HepG2 (cell line): ENCODE results near the gene HSD11B2. TPM values are rescaled to one million over a fixed set of nuclear protein-coding genes. Genes with fewer than 3 reads are reported as not detected.

Experiments
- ATAD3A ChIP-seq: sonication (generic); formaldehyde crosslinking; IDR thresholded peaks from 2 replicates; pipeline ENCODE4 v1.4.0; 2020; ENCODE audit warnings: missing genetic modification reagents
- CC2D1A ChIP-seq: sonication (generic); formaldehyde crosslinking; IDR thresholded peaks from 2 replicates; pipeline ENCODE4 v1.8.1; 2023; ENCODE audit warnings: mild to moderate bottlenecking, missing genetic modification reagents
- DR1 ChIP-seq: sonication (generic); formaldehyde crosslinking; IDR thresholded peaks from 2 replicates; pipeline ENCODE4 v1.8.0; 2021; ENCODE audit warnings: mild to moderate bottlenecking, missing genetic modification reagents, inconsistent platforms
- ERF ChIP-seq: IDR thresholded peaks from 2 replicates; pipeline ENCODE4 v1.6.1; 2018; ENCODE audit warnings: missing biosample characterization, missing genetic modification reagents
- GZF1 ChIP-seq: sonication (generic); formaldehyde crosslinking; IDR thresholded peaks from 2 replicates; pipeline ENCODE4 v1.5.1; 2020; ENCODE audit warnings: mild to moderate bottlenecking, missing genetic modification reagents
- JUN ChIP-seq: sonication (generic); formaldehyde crosslinking; IDR thresholded peaks from 2 replicates; pipeline ENCODE4 v1.4.0; 2020; ENCODE audit warnings: mild to moderate bottlenecking, missing genetic modification reagents
- KAT8 ChIP-seq: IDR thresholded peaks from 2 replicates; pipeline ENCODE4 v1.6.1; 2016; ENCODE audit warnings: missing genetic modification reagents, missing compliant biosample characterization
- NKX3-1 ChIP-seq: sonication (generic); formaldehyde crosslinking; IDR thresholded peaks from 2 replicates; pipeline ENCODE4 v1.5.0; 2020; ENCODE audit warnings: missing genetic modification reagents
- PHF5A ChIP-seq: IDR thresholded peaks from one replicate; pipeline ENCODE4 v1.6.1; 2018; ENCODE audit warnings: low read depth, missing genetic modification reagents; ENCODE audit not compliant: unreplicated experiment
- RFXAP ChIP-seq: sonication (generic); formaldehyde crosslinking; IDR thresholded peaks from 2 replicates; pipeline ENCODE4 v1.4.0; 2020; ENCODE audit warnings: missing genetic modification reagents, borderline replicate concordance
- SIN3B ChIP-seq: fragments of 150-350 bp; IDR thresholded peaks from 2 replicates; pipeline ENCODE4 v1.6.1; 2014; ENCODE audit warnings: low read length
- SP4 ChIP-seq: sonication (generic); formaldehyde crosslinking; IDR thresholded peaks from 2 replicates; pipeline ENCODE4 v1.8.1; 2023; ENCODE audit warnings: mild to moderate bottlenecking, missing genetic modification reagents
- ZBTB20 ChIP-seq: sonication (generic); formaldehyde crosslinking; IDR thresholded peaks from 2 replicates; pipeline ENCODE4 v1.8.1; 2023; ENCODE audit warnings: missing genetic modification reagents, low read depth, mild to moderate bottlenecking, borderline replicate concordance
- ZFYVE20 ChIP-seq: sonication (generic); formaldehyde crosslinking; IDR thresholded peaks from 2 replicates; pipeline ENCODE4 v1.8.0; 2023; ENCODE audit warnings: low read depth, mild to moderate bottlenecking, moderate library complexity, missing genetic modification reagents, borderline replicate concordance
- ZNF124 ChIP-seq: sonication (generic); formaldehyde crosslinking; IDR thresholded peaks from 2 replicates; pipeline ENCODE4 v1.4.0; 2020; ENCODE audit warnings: missing genetic modification reagents
- ZNF253 ChIP-seq: sonication (generic); formaldehyde crosslinking; IDR thresholded peaks from 2 replicates; pipeline ENCODE4 v1.8.0; 2022; ENCODE audit warnings: mild to moderate bottlenecking, missing genetic modification reagents, borderline replicate concordance
- ZNF331 ChIP-seq: sonication (generic); formaldehyde crosslinking; IDR thresholded peaks from 2 replicates; pipeline ENCODE4 v1.4.0; 2020; ENCODE audit warnings: missing genetic modification reagents
- ZNF343 ChIP-seq: sonication (generic); formaldehyde crosslinking; IDR thresholded peaks from 2 replicates; pipeline ENCODE4 v1.4.0; 2020; ENCODE audit warnings: mild to moderate bottlenecking, missing genetic modification reagents
- polyA plus RNA-seq, 8 experiments: library from polyadenylated mRNA; depleted of rRNA in 3 of 8; stranded (reverse) in 7 of 8; unstranded in 1 of 8; fragments of >200 nt; fragmentation: Illumina TruSeq in 4 of 8; extraction: Trizol in 4 of 8; gene quantifications; 2 replicates each; pipeline versions ENCODE4 v1.2.1 to v1.2.3, GENCODE V29; 2011 to 2016; ENCODE audit warnings: low read depth in 4 of 8, missing spikeins in 1 of 8, mixed read lengths in 1 of 8; ENCODE audit not compliant: insufficient read depth in 1 of 8
- total RNA-seq, 5 experiments: library from RNA; depleted of rRNA; stranded (reverse); fragments of >200 nt; fragmentation: Illumina TruSeq; extraction: Trizol; gene quantifications; 2 replicates each; pipeline ENCODE4 v1.2.3, GENCODE V29; 2016; ENCODE audit warnings: low read depth in 1 of 5
- TF ChIP-seq, protein P1 (sequence below): sonication (generic); formaldehyde crosslinking; IDR thresholded peaks from 2 replicates; pipeline ENCODE4 v1.4.0; 2020; ENCODE audit warnings: mild to moderate bottlenecking, missing genetic modification reagents
- TF ChIP-seq, protein P2 (sequence below): sonication (generic); formaldehyde crosslinking; IDR thresholded peaks from 2 replicates; pipeline ENCODE4 v1.4.0; 2020; ENCODE audit warnings: missing genetic modification reagents, mild to moderate bottlenecking, borderline replicate concordance
- TF ChIP-seq, protein P3 (sequence below): sonication (generic); formaldehyde crosslinking; IDR thresholded peaks from 2 replicates; pipeline ENCODE4 v1.9.0; 2021; ENCODE audit warnings: missing genetic modification reagents, mild to moderate bottlenecking, borderline replicate concordance
- TF ChIP-seq, protein P4 (sequence below): IDR thresholded peaks from 2 replicates; pipeline ENCODE4 v1.6.1; 2016; ENCODE audit warnings: missing compliant biosample characterization, missing genetic modification reagents, borderline replicate concordance
- TF ChIP-seq, protein P5 (sequence below): sonication (generic); formaldehyde crosslinking; IDR thresholded peaks from 2 replicates; pipeline ENCODE4 v1.8.0; 2023; ENCODE audit warnings: mild to moderate bottlenecking, missing genetic modification reagents

HSD11B2 gene
- total and polyA plus RNA-seq, 2 of the 13 experiments (the other 11 are each of a cell fraction or from before 2014, with no cell fraction given) = 8.9 to 13.6 TPM

DNA sequence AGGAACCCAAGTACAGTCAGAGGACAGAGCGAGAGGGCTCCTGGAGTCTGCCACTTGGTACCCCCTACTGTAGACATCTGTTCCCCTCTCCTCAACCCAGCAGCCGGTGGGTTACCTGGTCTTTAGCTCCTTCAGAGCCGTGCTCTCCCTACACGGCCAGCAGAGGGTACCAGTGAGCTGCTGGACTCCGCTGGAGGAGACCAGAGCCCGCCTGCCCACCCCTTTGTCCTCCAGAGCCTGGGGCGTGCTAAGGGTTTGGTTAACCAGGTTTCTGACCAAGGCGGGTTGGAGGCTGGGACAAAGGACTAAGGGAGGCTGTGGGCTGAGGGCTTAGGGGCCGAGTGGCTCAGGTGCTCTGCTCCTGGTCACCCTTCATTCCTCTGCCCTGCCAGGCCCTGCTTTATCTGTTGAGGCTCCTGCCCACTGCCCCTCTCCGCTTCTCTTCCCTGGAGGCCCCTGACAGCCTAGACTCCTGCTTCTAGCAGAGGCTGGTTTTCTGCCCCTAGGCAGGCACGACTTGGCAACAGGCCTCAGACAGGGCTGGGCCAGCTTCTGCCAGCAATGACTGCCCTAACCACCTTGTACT is 2.7 kb upstream of the HSD11B2 start (continued):
- TF ChIP-seq PHF5A (CRISPR knock-in tag) (peak; percentile 74), KAT8 (CRISPR knock-in tag) (peak; percentile 70; the same call in 1 of the 2 replicates), SIN3B (no peak), ATAD3A (CRISPR knock-in tag) (no peak), ZNF331 (0 out of 2 replicates have a peak, but pooled peaks have one; percentile 13), NKX3-1 (no peak), JUN (CRISPR knock-in tag) (no peak), GZF1 (CRISPR knock-in tag) (no peak), RFXAP (CRISPR knock-in tag) (no peak), SP4 (CRISPR knock-in tag) (0 out of 2 replicates have a peak, but pooled peaks have one; percentile 56), ZFYVE20 (no peak), ZNF253 (CRISPR knock-in tag) (no peak), ZBTB20 (CRISPR knock-in tag) (no peak), ZNF124 (CRISPR knock-in tag) (0 out of 2 replicates have a peak, but pooled peaks have one; percentile 82), DR1 (no peak), CC2D1A (CRISPR knock-in tag) (no peak), ZNF343 (CRISPR knock-in tag) (no peak), ERF (CRISPR knock-in tag) (peak; percentile 86)
- TF ChIP-seq, protein P1, sequence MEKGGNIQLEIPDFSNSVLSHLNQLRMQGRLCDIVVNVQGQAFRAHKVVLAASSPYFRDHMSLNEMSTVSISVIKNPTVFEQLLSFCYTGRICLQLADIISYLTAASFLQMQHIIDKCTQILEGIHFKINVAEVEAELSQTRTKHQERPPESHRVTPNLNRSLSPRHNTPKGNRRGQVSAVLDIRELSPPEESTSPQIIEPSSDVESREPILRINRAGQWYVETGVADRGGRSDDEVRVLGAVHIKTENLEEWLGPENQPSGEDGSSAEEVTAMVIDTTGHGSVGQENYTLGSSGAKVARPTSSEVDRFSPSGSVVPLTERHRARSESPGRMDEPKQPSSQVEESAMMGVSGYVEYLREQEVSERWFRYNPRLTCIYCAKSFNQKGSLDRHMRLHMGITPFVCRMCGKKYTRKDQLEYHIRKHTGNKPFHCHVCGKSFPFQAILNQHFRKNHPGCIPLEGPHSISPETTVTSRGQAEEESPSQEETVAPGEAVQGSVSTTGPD = 0 out of 2 replicates have a peak, but pooled peaks have one; percentile 33
- TF ChIP-seq, protein P2, sequence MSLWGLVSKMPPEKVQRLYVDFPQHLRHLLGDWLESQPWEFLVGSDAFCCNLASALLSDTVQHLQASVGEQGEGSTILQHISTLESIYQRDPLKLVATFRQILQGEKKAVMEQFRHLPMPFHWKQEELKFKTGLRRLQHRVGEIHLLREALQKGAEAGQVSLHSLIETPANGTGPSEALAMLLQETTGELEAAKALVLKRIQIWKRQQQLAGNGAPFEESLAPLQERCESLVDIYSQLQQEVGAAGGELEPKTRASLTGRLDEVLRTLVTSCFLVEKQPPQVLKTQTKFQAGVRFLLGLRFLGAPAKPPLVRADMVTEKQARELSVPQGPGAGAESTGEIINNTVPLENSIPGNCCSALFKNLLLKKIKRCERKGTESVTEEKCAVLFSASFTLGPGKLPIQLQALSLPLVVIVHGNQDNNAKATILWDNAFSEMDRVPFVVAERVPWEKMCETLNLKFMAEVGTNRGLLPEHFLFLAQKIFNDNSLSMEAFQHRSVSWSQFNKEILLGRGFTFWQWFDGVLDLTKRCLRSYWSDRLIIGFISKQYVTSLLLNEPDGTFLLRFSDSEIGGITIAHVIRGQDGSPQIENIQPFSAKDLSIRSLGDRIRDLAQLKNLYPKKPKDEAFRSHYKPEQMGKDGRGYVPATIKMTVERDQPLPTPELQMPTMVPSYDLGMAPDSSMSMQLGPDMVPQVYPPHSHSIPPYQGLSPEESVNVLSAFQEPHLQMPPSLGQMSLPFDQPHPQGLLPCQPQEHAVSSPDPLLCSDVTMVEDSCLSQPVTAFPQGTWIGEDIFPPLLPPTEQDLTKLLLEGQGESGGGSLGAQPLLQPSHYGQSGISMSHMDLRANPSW (CRISPR knock-in tag) = no peak
- TF ChIP-seq, protein P3, sequence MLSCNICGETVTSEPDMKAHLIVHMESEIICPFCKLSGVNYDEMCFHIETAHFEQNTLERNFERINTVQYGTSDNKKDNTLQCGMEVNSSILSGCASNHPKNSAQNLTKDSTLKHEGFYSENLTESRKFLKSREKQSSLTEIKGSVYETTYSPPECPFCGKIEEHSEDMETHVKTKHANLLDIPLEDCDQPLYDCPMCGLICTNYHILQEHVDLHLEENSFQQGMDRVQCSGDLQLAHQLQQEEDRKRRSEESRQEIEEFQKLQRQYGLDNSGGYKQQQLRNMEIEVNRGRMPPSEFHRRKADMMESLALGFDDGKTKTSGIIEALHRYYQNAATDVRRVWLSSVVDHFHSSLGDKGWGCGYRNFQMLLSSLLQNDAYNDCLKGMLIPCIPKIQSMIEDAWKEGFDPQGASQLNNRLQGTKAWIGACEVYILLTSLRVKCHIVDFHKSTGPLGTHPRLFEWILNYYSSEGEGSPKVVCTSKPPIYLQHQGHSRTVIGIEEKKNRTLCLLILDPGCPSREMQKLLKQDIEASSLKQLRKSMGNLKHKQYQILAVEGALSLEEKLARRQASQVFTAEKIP (CRISPR knock-in tag) = no peak
- TF ChIP-seq, protein P4, sequence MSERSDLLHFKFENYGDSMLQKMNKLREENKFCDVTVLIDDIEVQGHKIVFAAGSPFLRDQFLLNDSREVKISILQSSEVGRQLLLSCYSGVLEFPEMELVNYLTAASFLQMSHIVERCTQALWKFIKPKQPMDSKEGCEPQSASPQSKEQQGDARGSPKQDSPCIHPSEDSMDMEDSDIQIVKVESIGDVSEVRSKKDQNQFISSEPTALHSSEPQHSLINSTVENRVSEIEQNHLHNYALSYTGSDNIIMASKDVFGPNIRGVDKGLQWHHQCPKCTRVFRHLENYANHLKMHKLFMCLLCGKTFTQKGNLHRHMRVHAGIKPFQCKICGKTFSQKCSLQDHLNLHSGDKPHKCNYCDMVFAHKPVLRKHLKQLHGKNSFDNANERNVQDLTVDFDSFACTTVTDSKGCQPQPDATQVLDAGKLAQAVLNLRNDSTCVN (CRISPR knock-in tag) = peak; percentile 55; the same call in 1 of the 2 replicates
- TF ChIP-seq, protein P5, sequence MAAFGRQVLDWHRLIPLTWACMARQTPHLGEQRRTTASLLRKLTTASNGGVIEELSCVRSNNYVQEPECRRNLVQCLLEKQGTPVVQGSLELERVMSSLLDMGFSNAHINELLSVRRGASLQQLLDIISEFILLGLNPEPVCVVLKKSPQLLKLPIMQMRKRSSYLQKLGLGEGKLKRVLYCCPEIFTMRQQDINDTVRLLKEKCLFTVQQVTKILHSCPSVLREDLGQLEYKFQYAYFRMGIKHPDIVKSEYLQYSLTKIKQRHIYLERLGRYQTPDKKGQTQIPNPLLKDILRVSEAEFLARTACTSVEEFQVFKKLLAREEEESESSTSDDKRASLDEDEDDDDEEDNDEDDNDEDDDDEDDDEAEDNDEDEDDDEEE = 0 out of 2 replicates have a peak, but pooled peaks have one; percentile 84
